Measurements from ENCODE around the gene TTLL8. TPM values are rescaled to one million over a fixed set of nuclear protein-coding genes. Genes with fewer than 3 reads are reported as not detected.
A peak's percentile ranks its signal among the peaks of the same experiment; 100 is the strongest.

Gene TTLL8
- total RNA-seq, 1 experiment from 2014 or later, result not detected

GRCh38 chr22:49970528-49971231 is 87.4 kb downstream of the TTLL8 start:
- no peaks in the 10 kb centered on the region for H3K36me3 ChIP-seq (ENCODE audit: low read depth, low read length)
- peaks cover 11% of the 10 kb centered on the region for H3K4me1 ChIP-seq (ENCODE audit: insufficient read depth, low read length)
- DNase-seq (peak; percentile 96), ATAC-seq (peak; percentile 92)
- peak overlapping the region; percentile 80 for H3K9ac ChIP-seq (ENCODE audit: low read length)
- intact Hi-C loops (cut with micrococcal nuclease), result loop anchor here (10.0 kb wide), 1 partner anchor 64 kb away; no protein-coding TSS in a partner anchor
- CTCF ChIA-PET, result interaction anchor here (0.6 to 1.1 kb wide), 2 partner anchors 17 to 60 kb away, joined by 3 to 4 read pairs; no protein-coding TSS in a partner anchor
- peaks cover 5% of the 10 kb centered on the region for H3F3A ChIP-seq (ENCODE audit: low read length, unreplicated experiment)
- H3K9me2 ChIP-seq (replicated peaks; ENCODE audit: low read length), result no peaks in the 10 kb centered on the region
- TF ChIP-seq EZH2phosphoT487 (IDR thresholded peaks at IDR 0.05; ENCODE audit: borderline replicate concordance, low read length) (peak; percentile 84), CTCF (conservative IDR thresholded peaks at IDR 0.05; ENCODE audit: low read depth, low read length) (no peak)
- POLR2A ChIA-PET (ENCODE audit: unreplicated experiment), result interaction anchor here (0.6 kb wide), 1 partner anchor 14 kb away, joined by 3 read pairs; no protein-coding TSS in a partner anchor
- H3K79me2 ChIP-seq (ENCODE audit: low read length), result no peaks in the 10 kb centered on the region
- H2AFZ ChIP-seq (ENCODE audit: low read length), result peak overlapping the region; percentile 69
- H4K20me1 ChIP-seq (ENCODE audit: low read length), result no peaks in the 10 kb centered on the region
- H3K27ac ChIP-seq (ENCODE audit: low read length), result peak overlapping the region; percentile 84
- H3K4me2 ChIP-seq (ENCODE audit: low read length), result peak overlapping the region; percentile 92
- BruUV-seq (replicated peaks), result TSS peak; percentile 24
- H3K4me3 ChIP-seq (ENCODE audit: low read length), result peak overlapping the region; percentile 65
- no peaks in the 10 kb centered on the region for H3K9me3 ChIP-seq (ENCODE audit: low read length)
- no peaks in the 10 kb centered on the region for H3K27me3 ChIP-seq (ENCODE audit: low read length)

- CTCF ChIA-PET, result no interaction called here
- H3K4me1 ChIP-seq (ENCODE audit: insufficient read depth, low read length), result peaks cover 11% of the 10 kb centered on the region
Observed at GRCh38 chr22:49969751-49970527, 88.2 kb downstream of the TTLL8 start.

More at GRCh38 chr22:49969751-49970527, 88.2 kb downstream of the TTLL8 start:
- intact Hi-C loops (cut with micrococcal nuclease), result loop anchor here (10.0 kb wide), 1 partner anchor 65 kb away; no protein-coding TSS in a partner anchor
- no peak overlapping the region for H2AFZ ChIP-seq (ENCODE audit: low read length)
- H3K27me3 ChIP-seq (ENCODE audit: low read length), result no peaks in the 10 kb centered on the region
- peak overlapping the region; percentile 32; the same call in 1 of the 2 replicates for H3K27ac ChIP-seq (ENCODE audit: low read length)
- H3K4me2 ChIP-seq (ENCODE audit: low read length), result peak overlapping the region; percentile 92
- H3K79me2 ChIP-seq (ENCODE audit: low read length), result no peaks in the 10 kb centered on the region
- no peaks in the 10 kb centered on the region for H4K20me1 ChIP-seq (ENCODE audit: low read length)
- H3K9me3 ChIP-seq (ENCODE audit: low read length), result no peaks in the 10 kb centered on the region
- H3K36me3 ChIP-seq (ENCODE audit: low read depth, low read length), result no peaks in the 10 kb centered on the region
- peak overlapping the region; percentile 30; the same call in 1 of the 2 replicates for H3K9ac ChIP-seq (ENCODE audit: low read length)
- DNase-seq, result no peak
- TF ChIP-seq EZH2phosphoT487 (IDR thresholded peaks at IDR 0.05; ENCODE audit: borderline replicate concordance, low read length), result no peak
- no peak for TF ChIP-seq EZH2 (IDR thresholded peaks at IDR 0.05; ENCODE audit: low read length, unreplicated experiment)
- TF ChIP-seq CTCF (conservative IDR thresholded peaks at IDR 0.05; ENCODE audit: low read depth, low read length), result no peak
- POLR2A ChIA-PET (ENCODE audit: unreplicated experiment), result no interaction called here
- H3F3A ChIP-seq (ENCODE audit: low read length, unreplicated experiment), result peaks cover 5% of the 10 kb centered on the region
- BruUV-seq (replicated peaks), result no TSS peak
- no peaks in the 10 kb centered on the region for H3K9me2 ChIP-seq (replicated peaks; ENCODE audit: low read length)
- no peak overlapping the region; the same call in 1 of the 2 replicates for H3K4me3 ChIP-seq (ENCODE audit: low read length)
- ATAC-seq, result no peak; the same call in 1 of the 2 replicates

Data from PC-3 (cell line).